HG03280 (cell line): ENCODE measurements around the gene DAZAP2.
"Not testable (repeated sequence)": the region's sequence is repeated elsewhere in the genome, so short reads cannot be mapped to it uniquely, and the experiment has no call there.

Experiments
- ATAC-seq: cut with Tn5 transposase; IDR thresholded peaks from one replicate; pipeline ENCODE4 v1.9.1; 2021; ENCODE audit warnings: mild to moderate bottlenecking, moderate library complexity; ENCODE audit not compliant: unreplicated experiment

The DAZAP2 gene

GRCh38 chr12:51217133-51217967 is 21.3 kb upstream of the DAZAP2 start:
- peak; percentile 28 for ATAC-seq

DNA sequence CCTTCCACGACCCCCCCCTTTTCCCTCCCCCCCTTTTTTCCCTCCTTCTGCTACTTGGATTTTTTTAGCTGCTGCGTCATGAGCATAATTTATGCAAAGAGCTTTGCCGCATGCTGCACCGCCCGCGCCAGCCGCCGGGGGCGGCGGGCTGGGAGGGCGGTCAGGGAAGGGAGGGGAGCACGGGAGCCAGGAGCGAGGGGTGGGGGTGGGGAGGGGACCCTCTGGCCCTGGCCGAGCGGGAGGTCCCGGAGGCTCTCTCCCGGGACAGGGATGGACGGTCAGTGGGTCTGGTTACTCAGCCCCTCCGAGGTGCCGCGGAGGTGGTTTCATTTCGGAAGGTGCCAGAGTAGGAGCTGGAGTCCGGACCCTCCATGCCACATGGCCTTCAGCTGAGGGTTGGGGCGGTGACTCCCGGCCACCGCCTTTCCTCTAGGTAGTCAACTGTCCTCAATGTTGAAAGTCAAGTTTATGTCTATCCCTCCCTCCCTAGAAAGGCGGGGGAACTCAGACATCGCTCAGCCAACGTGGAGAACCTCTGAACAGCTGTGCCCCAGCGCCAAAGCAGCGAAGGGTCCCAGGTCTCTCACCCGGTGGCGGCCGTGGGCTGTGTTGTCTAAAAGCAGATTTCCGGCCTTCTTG is 20.5 kb upstream of the DAZAP2 start, which contains the start of gene POU6F1:
Gene POU6F1, minus strand, starts transcription at position 95 of the 639 bp plus-strand sequence. CDS start 11,226 bp downstream, outside the sequence.
- ATAC-seq = peak; percentile 77

- ATAC-seq = no peak
Measured at GRCh38 chr12:51218607-51219161, 19.9 kb upstream of the DAZAP2 start.

DNA sequence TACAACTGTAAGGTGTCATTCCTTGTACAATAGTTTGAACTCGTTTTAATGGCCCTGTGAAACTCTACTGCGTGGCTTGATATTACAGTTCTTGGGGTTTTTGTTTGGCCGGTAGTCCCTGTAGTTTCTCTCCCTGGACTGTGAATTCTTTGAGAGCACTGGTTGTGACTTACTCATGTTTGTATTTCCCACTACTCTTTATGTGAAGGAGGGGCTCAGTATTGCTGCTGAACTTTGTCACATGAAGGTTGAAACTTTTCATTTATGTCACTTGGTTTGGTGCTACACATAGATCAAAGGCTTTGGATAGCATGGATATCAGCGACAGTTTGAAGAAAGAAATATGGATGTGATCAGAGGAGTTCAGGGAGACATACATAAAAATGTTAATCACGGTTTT is 19.3 kb upstream of the DAZAP2 start:
- no peak for ATAC-seq

DNA sequence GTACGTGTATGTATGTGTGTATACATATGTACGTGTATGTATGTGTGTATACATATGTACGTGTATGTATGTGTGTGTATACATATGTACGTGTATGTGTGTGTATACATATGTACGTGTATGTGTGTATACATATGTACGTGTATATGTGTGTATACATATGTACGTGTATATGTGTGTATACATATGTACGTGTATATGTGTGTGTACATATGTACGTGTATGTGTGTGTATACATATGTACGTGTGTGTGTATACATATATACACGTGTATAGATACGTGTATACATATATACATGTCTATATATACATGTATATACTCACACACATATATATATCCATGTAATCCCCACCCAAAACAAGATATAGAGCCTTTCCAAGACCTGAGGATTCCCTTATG is 18.8 kb upstream of the DAZAP2 start:
- not testable (repeated sequence) for ATAC-seq

DNA sequence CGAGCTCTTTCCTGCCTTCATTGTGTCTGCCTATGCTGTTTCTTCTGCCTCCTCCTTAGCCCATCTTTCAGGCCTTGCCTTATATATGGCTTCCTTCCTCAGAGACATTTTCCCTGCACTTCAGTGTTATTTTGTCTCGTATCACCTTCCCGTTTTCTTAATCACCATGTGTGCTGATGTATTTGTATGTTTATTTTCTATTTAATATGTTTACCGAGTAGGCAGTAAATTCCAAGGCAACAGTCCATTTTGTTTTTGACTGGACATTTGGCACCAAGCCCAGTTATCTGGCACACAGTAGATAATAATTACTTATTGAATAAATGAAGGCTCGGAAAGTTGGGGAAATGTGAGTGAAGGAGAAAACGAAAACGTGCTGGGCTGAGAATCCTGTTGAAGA is 16.2 kb upstream of the DAZAP2 start:
- no peak for ATAC-seq

DNA sequence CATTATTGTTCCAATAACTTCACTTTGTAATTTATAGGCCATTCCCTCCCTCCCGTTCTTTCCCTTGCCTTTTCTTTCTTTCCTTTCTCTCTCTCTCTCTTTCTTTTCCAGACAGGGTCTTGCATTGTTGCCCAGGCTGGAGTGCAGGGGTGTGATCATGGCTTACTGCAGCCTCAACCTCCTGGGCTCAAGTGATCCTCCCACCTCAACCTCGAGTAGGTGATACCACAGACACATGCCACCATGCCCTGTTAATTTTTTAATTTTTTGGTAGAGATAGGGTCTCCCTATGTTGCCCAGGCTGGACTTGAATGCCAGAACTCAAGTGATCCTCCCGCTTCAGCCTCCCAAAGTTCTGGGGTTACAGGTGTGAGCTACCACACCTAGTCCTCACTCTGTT is 14.0 kb upstream of the DAZAP2 start:
- ATAC-seq = no peak

DNA sequence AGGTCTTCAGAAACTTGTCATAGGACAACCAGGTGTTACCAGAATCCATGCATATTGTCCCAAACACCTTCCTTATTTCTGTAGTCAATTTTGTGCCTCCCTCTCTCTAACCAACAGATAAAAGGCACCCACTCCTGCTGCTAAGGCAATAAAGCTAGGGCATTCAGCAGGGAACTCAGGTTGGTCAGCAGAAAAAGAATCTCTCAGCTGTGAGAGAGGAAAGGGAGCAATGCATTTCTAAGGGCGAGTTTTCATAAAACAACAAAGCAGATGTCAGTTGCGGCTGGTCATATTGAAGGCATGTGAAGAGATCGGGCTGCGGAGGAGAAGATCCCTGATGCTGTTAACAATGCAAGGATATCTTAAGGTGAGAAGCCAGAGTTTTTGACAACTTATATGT is 13.4 kb upstream of the DAZAP2 start:
- ATAC-seq = no peak

DNA sequence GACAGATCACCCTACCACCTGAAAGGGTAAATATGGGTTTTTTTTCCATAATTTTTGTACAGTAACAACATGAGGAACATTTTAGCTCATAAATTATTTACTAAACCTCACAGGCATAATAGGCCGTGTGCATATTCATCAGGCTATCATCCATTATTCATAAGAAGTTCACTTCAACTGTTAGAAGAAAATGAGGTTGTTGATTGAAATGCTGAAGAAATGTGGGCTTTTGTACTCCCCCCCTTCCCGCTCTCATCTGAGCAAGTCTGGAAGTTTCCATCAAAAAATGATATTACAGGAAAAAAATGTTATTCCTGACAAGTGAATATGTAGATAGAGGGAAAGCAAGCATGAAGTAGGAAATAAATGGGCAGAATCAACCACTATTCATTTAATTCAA is 12.9 kb upstream of the DAZAP2 start:
- no peak for ATAC-seq

DNA sequence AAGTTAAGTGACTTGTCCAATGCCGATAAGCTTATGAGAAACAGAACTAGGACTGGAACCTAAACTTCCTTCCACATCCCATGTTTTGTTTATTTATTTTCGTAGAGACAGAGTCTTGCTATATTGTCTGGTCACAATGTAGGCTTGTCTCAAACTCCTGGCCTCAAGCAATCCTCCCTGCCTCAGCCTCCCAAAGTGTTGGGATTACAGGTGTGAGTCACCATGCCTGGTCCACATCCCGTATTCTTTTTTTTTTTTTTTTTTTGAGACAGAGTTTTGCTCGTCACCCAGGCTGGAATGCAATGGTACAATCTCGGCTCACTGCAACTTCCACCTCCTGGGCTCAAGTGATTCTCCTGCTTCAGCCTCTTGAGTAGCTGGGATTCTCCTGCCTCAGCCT is 11.5 kb upstream of the DAZAP2 start:
- not testable (repeated sequence) for ATAC-seq

- ATAC-seq = no peak
Measured at GRCh38 chr12:51227962-51228361, 10.7 kb upstream of the DAZAP2 start.

GRCh38 chr12:51229116-51229809 is 9.4 kb upstream of the DAZAP2 start:
- ATAC-seq = no peak

GRCh38 chr12:51232642-51233041 is 6.0 kb upstream of the DAZAP2 start:
- ATAC-seq = no peak

GRCh38 chr12:51234530-51234929 is 4.1 kb upstream of the DAZAP2 start:
- no peak for ATAC-seq

- ATAC-seq = peak; percentile 13
Measured at GRCh38 chr12:51238037-51238509, 553 bp upstream of the DAZAP2 start.

- no peak for ATAC-seq
Measured at GRCh38 chr12:51240971-51241370, 2.3 kb downstream of the DAZAP2 start.

DNA sequence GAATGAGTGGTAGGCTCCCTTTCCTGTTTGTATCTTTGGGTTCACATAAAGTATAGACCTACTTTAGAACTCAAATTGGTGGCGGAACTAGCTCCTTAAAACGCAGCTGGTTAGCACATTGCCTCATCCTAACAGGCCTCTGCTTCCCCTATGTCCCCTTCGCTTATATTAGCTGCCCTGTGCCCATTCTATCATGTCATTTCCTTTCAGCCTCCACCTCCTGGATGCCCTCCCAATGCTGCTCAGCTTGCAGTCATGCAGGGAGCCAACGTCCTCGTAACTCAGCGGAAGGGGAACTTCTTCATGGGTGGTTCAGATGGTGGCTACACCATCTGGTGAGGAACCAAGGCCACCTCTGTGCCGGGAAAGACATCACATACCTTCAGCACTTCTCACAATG is 3.5 kb downstream of the DAZAP2 start:
- no peak for ATAC-seq

DNA sequence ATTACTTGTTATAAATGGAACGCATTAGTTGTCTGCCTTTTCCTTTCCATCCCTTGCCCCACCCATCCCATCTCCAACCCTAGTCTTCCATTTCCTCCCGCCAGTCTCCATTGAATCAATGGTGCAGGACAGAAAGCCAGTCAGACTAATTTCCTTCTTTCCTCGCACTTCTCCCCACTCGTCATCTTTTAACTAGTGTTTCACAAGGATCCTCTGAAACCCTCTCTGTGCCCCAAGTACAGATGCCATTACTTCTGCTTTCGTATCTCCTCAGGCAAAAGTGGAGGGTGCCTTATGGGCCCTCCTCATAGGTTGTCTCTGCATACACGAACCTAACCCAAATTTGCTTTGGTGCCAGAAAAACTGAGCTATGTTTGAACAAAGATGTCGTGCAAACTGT is 4.2 kb downstream of the DAZAP2 start:
- no peak for ATAC-seq

GRCh38 chr12:51244269-51244668 is 5.6 kb downstream of the DAZAP2 start:
- no peak for ATAC-seq

DNA sequence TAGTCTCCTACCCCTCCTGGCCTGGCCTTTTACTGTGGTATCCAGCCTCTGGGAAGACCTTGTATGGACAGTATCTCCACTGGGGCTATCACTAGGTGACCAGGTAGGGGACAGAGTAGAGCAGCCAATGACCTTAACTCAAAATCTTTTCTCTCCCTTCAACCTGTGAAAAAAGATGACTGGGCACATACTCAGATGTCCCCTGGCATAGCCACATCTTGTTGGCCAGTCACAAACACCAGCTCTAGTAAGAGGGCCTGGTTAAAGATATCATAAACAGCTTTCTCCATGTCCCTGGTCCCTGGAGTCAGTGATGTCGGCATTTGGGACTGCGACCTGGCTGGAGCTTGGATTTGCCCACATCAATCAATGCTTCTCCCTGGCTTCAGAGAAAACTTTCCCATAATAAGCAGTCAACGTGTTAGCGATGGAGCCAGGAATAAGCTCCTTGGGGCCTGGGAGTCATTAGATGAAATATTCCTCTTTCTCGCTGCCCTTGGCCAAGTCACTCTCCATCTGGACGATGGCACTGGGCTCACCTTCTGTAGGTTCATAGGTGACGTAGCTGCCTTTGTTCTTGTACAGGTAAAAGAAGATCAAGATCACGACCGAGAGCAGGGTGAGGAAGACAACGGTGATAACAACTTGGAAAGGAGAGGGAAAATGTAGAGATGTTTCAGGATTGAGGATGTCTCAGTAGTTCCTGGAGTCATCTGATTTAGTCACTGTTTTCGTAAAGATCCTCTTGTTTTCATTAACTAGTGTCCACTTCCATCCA is 7.0 kb downstream of the DAZAP2 start:
- no peak for ATAC-seq
